Measurements from ENCODE around the gene NOD2.

- no peak for TF ChIP-seq CTCF (IDR thresholded peaks at IDR 0.05)
- TF ChIP-seq POLR2A (IDR thresholded peaks at IDR 0.05) = no peak
- TF ChIP-seq POLR2AphosphoS5 (IDR thresholded peaks at IDR 0.05) = no peak
Measured at GRCh38 chr16:50697421-50697715, 4.0 kb downstream of the NOD2 start.

Data from suprapubic skin (tissue), 4 donors.